ENCODE data around the gene TUBA3D.
"Not testable (repeated sequence)": the region's sequence is repeated elsewhere in the genome, so short reads cannot be mapped to it uniquely, and the experiment has no call there.

- TF ChIP-seq CTCF (tag by site-specific recombination; IDR thresholded peaks at IDR 0.05); ZNF530 (tag by site-specific recombination; IDR thresholded peaks at IDR 0.05; ENCODE audit: low read depth); ATF2 (tag by site-specific recombination; IDR thresholded peaks at IDR 0.05; ENCODE audit: low read depth); ZBTB20 (tag by site-specific recombination; IDR thresholded peaks at IDR 0.05); ELK4 (IDR thresholded peaks at IDR 0.05; ENCODE audit: borderline replicate concordance, low read depth, low read length); ZNF521 (tag by site-specific recombination; IDR thresholded peaks at IDR 0.05); ZNF274 (IDR thresholded peaks at IDR 0.05; ENCODE audit: low read length); ZNF274 (tag by site-specific recombination; IDR thresholded peaks at IDR 0.05; ENCODE audit: borderline replicate concordance): not testable (repeated sequence)
These were observed 10.4 kb downstream of the TUBA3D start for GRCh38 chr2:131486201-131486902.
